Spinal cord (tissue), 10 donors: ENCODE results near the gene B9D1. TPM values are rescaled to one million over a fixed set of nuclear protein-coding genes. Genes with fewer than 3 reads are reported as not detected.
A peak's percentile ranks its signal among the peaks of the same experiment; 100 is the strongest.

Experiments used
- DNase-seq, 6 donors: peaks; one replicate each; pipeline versions ENCODE4 v3.0.0 to v3.0.0-alpha.2; 2013 to 2015; ENCODE audit warnings: low spot score in 6 of 6, low read depth in 4 of 6
- H3K27ac ChIP-seq: one replicate; pipeline ENCODE4 v1.5.1; 2013; ENCODE audit warnings: low read depth, low read length, control low read depth
- H3K27me3 ChIP-seq: one replicate; pipeline ENCODE4 v1.6.1; 2013; ENCODE audit warnings: low read length; ENCODE audit not compliant: control insufficient read depth, insufficient read depth
- H3K36me3 ChIP-seq: one replicate; pipeline ENCODE4 v1.6.1; 2013; ENCODE audit warnings: low read length; ENCODE audit not compliant: control insufficient read depth, insufficient read depth
- H3K4me1 ChIP-seq: one replicate; pipeline ENCODE4 v1.6.1; 2013; ENCODE audit warnings: low read length; ENCODE audit not compliant: control insufficient read depth, insufficient read depth
- H3K4me3 ChIP-seq: one replicate; pipeline ENCODE4 v1.5.1; 2013; ENCODE audit warnings: low read depth, low read length, control low read depth
- H3K9me3 ChIP-seq: one replicate; pipeline ENCODE4 v1.6.1; 2013; ENCODE audit warnings: low read length; ENCODE audit not compliant: control insufficient read depth, insufficient read depth
- WGBS: methylation state at CpG from one replicate; pipeline ENCODE4 v1.1.5; 2013; ENCODE audit warnings: missing lambda C conversion rate; ENCODE audit not compliant: insufficient coverage; 5-methylcytosine and 5-hydroxymethylcytosine counted together
- polyA plus RNA-seq, 2 donors: library from polyadenylated mRNA; unstranded; fragments of 120-200 nt; gene quantifications; one replicate each; pipeline ENCODE4 v1.2.1, GENCODE V29; 2013; ENCODE audit not compliant: insufficient read length in 2 of 2
- total RNA-seq, 2 donors: library from RNA; depleted of rRNA in 1 of 2; stranded (reverse); fragments of 120-200 nt in 1 of 2; fragments of >200 nt in 1 of 2; gene quantifications; one replicate each; pipeline versions ENCODE4 v1.2.3 to v1.2.4, GENCODE V29; 2013 to 2014
- donor health status: healthy.

Gene B9D1
- total and polyA plus RNA-seq, 4 donors: 16.8 to 37.9 (median 31.7) TPM

DNA sequence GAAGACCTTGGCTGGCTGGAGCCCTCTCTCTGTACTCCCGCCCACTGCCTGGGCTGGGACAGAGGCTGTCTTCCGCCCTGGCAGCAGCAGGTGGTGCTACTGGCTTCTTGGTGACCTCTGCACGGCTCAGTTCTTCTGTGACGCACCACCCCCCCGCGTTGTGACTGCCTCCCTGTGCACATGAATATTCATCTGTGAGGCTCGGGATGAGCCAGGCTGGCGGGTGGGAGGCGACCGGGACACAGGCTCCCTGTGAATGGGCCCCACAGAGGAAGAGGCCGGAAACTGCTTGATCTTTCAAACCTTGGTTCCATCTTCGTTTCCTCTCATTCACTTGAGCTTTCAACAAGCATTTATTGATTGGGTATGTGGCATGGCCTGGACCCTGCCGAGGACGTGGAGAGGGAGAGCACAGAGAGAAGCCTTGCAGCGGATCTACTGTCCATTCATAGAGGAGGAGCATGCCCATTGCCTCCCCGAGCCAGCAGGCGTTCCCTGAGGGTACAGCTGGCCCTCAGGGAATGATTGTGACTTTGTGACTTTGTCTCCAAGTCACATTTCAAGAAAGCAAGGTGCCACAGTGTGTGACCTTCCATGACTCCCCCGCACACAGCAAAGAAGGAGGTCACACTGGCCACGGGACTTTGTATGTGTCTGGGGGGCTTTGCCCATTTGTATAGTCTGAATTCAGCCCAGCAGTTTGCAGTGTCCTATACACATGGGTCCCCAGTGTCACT is 45.0 kb downstream of the B9D1 start:
- H3K4me3 ChIP-seq: no peak overlapping the region
- WGBS: 14% methylated on average over 16 of the region's 19 CpGs
- peak overlapping the region; percentile 92 for H3K27ac ChIP-seq
- H3K9me3 ChIP-seq: no peaks in the 10 kb centered on the region
- H3K4me1 ChIP-seq: peaks cover 62% of the 10 kb centered on the region
- no peaks in the 10 kb centered on the region for H3K27me3 ChIP-seq
- peaks cover 53% of the 10 kb centered on the region for H3K36me3 ChIP-seq
- DNase-seq: peak; percentile 58 to 92 (median 77)

DNA sequence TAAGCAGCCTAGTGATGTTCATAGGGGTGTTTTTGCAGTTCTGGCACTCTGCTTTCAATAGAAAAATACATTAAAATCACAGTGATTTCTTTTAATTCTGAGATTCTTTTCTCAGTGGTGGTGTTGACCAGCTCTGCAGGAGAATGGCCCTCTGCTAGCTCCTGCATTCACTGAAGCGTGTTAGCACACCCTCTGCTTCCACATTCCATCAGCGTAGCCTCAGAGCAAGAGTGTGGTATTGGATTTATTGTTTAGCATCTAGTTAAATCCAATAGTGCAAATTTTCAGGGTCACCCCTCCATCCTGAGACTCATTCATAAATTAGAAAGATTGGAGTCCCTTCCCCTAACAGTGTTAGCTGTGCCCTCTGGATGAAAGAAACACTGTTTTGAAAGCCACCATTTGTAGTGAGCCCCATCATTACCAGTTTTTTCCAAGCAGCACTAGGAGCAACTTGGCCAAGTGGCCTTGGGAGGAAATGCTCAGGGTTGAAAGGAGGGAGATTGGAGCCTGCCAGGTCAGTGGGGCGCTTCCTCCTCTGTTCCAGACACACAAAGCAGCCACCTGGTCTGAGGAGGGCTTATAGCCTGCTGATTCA is 45.7 kb downstream of the B9D1 start:
- no peak overlapping the region for H3K4me3 ChIP-seq
- 17% methylated on average over 1 of the region's 3 CpGs for WGBS
- H3K27me3 ChIP-seq: no peaks in the 10 kb centered on the region
- peak in 1 of 6 donors; percentile 33 for DNase-seq
- H3K9me3 ChIP-seq: no peaks in the 10 kb centered on the region
- peaks cover 54% of the 10 kb centered on the region for H3K36me3 ChIP-seq
- peaks cover 68% of the 10 kb centered on the region for H3K4me1 ChIP-seq
- peak overlapping the region; percentile 92 for H3K27ac ChIP-seq

DNA sequence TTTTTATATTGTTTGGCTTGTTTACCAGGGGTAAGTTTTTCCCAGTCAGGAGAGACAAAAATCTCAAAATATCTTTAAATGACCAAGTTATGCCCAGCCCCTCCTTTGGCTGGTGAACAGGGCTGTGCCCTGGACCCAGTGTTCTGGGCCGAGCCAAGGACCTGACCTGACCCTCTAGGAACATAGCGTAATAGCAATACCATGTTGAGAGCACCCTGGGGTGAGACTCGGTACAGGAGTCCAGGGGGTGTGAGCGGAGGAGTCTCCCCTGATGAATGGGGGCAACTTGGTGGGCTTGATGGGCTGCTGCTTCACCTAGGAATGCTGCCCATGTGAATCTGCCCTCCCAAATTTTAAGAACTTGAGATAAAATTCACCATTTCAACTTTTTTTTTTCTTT is 47.4 kb downstream of the B9D1 start:
- Histone ChIP-seq H3K4me1 (peaks cover 69% of the 10 kb centered on the region), H3K27me3 (no peaks in the 10 kb centered on the region), H3K36me3 (peaks cover 47% of the 10 kb centered on the region), H3K27ac (no peak overlapping the region), H3K4me3 (no peak overlapping the region), H3K9me3 (no peaks in the 10 kb centered on the region)
- no peak for DNase-seq
- WGBS: 91% methylated on average over 4 of the region's 4 CpGs

DNA sequence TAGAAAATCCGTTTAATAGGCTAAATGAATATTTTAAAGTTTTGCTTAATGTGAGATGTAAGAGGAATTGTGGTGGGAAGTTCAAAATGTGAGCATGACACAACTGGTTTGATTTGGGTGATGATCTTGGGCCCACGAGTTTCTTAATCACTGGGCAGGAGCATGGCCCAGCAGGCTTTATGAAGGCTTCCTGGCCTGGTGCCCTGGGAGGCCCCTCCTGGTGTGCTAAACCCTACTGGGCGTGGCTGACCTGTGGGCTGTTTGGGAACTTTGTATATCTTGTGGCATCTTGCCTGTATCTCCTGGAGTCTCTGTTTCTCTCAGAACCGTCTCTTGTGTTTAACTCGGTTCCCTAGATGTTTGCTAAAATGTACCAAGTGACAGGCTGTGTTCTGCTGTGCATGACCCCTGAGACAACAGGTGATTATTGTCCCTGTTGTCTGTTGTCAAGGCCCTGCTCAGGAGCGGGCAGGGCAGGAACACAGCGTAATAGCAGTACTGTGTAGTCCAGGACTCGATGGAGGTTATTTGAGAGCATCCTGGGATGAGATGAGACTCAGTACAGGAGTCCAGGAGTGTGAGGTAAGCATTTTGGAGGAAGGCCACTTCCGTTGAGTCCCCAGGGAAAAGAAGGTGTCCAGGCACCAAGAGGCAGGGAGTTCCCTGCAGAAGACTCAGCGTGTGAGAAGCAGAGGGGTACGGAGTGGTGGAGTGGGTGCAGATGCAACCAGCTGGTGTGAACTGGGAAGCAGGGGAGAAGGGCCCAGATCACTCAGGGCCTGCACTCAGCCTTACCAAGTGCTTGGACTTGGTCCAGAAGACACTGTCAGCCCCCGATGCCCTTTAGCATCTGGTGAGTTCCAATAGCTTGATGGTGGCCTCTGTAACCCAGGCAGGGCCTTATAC is 48.5 kb downstream of the B9D1 start:
- Histone ChIP-seq H3K27me3 (no peaks in the 10 kb centered on the region), H3K4me3 (no peak overlapping the region), H3K27ac (no peak overlapping the region), H3K36me3 (peaks cover 47% of the 10 kb centered on the region), H3K4me1 (peaks cover 69% of the 10 kb centered on the region), H3K9me3 (no peaks in the 10 kb centered on the region)
- DNase-seq: no peak
- 79% methylated on average over 12 of the region's 12 CpGs for WGBS

DNA sequence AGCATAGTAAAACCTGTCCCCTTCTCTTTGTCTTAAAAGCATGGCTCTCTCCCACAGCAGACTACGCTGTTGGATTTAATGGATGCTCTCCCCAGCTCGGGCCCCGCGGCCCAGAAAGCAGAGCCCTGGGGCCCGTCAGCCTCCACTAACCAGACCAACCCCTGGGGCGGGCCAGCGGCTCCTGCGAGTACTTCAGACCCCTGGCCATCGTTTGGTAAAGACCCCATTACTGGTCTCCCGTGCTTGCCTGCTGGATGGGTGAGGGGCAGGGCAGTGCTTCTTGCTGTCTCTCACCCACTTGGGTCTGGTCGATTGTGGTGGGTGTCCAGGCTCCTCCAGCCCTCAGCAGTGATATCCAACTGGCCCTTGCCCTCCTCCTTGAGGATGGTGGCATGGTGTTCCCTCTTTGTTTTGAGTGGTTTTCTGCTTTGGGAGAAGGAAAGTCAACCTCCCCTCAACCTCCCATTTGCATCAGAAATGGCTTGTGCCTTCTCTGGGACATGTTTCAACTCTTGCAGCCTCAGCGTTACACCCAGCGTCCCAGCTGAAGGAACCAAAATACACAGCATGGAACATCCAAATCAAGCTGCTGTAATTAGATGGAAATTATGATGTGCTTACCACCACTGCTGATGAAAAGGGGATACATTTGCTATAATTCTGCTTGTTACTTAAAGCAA is 49.3 kb downstream of the B9D1 start:
- Histone ChIP-seq H3K4me3 (no peak overlapping the region), H3K9me3 (no peaks in the 10 kb centered on the region), H3K27me3 (no peaks in the 10 kb centered on the region), H3K36me3 (peaks cover 50% of the 10 kb centered on the region), H3K27ac (no peak overlapping the region), H3K4me1 (peaks cover 68% of the 10 kb centered on the region)
- no CpG with 5 or more reads among the region's 13 CpGs for WGBS
- DNase-seq: no peak

DNA sequence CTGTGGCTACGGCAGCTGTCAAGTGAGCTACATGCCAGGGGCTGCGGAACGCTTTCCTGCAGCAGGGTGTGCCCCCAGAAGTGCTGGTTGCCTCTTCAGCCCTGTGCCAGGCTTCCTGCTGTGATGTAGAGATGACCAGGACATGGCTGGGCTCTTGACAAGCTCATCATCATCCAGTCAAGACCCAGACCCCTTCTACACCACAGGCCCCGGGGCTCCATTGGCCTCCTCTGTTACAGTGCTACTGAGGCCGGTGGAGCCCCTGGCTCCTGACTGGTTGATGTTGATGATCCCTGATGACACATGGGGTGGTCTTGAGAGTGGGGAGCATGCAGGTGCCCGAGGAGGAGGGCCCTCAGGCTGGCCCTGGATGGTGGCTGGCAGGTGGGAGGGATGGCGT is 50.1 kb downstream of the B9D1 start:
- H3K4me3 ChIP-seq: no peak overlapping the region
- peaks cover 67% of the 10 kb centered on the region for H3K4me1 ChIP-seq
- no peaks in the 10 kb centered on the region for H3K9me3 ChIP-seq
- peaks cover 47% of the 10 kb centered on the region for H3K36me3 ChIP-seq
- DNase-seq: no peak
- H3K27ac ChIP-seq: peak overlapping the region; percentile 40
- H3K27me3 ChIP-seq: no peaks in the 10 kb centered on the region
- WGBS: 97% methylated on average over 7 of the region's 7 CpGs

DNA sequence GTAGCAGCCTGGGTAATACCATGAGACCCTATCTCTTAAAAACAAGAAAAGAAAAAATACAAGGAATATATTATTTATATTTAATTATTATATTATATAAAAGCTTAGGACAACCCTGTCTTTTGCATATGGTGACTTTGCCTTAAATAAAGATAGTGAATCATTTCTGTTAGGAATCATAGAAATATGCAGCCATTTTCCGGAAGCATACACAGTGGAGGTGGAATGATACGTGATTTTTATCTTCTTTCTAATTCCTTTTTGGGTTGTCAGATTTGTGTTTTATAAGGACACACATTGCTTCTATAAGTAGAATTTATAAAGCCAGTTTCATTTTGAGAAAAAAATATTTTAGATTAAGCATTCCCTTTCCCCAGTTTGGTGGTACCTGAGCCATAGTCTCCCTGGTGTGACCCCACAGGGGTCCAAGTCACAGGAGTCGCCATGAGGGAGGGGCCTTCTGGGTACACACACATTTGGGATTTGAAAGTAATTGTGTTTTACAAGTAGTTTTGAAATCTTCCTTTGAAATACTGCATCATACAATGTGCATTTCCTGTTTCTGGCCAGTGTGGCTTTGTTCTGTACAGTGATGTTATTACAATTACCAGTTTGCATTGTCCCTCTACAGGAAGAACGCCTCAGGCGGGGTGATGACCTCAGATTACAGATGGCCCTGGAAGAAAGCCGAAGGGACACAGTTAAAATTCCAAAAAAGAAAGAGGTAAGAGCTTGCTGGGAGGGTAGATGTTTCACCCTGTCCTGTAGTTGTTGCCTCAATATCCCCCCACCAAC is 50.9 kb downstream of the B9D1 start:
- WGBS: no CpG with 5 or more reads among the region's 6 CpGs
- H3K36me3 ChIP-seq: peaks cover 47% of the 10 kb centered on the region

DNA sequence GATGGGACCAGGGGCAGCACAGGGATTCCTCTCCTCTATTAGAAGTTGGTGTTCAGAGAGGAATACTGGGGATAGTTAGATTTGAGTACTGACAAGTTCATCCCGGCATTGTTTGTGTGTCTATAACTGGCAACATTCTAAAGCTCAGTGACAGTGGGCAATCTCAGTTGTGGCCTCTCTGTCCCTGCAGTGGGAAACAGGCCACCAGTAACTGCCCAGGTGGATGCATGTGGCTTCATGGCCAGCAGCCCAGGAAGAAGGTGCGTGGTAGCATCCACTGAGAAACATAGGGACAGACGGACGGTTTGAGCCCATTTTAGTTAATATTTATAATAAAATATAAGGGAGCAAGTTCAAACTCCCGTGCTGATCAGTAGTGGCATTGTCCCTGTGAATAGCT is 51.5 kb downstream of the B9D1 start:
- 90% methylated on average over 1 of the region's 5 CpGs for WGBS
- H3K9me3 ChIP-seq: no peaks in the 10 kb centered on the region
- peaks cover 65% of the 10 kb centered on the region for H3K4me1 ChIP-seq
- no peak overlapping the region for H3K27ac ChIP-seq
- no peak for DNase-seq
- H3K27me3 ChIP-seq: no peaks in the 10 kb centered on the region
- no peak overlapping the region for H3K4me3 ChIP-seq
- H3K36me3 ChIP-seq: peaks cover 47% of the 10 kb centered on the region

More for the DNA sequence above, 50.9 kb downstream of the B9D1 start:
- H3K27me3 ChIP-seq: no peaks in the 10 kb centered on the region
- DNase-seq: no peak
- peak overlapping the region; percentile 40 for H3K27ac ChIP-seq
- H3K4me1 ChIP-seq: peaks cover 64% of the 10 kb centered on the region
- no peaks in the 10 kb centered on the region for H3K9me3 ChIP-seq
- H3K4me3 ChIP-seq: no peak overlapping the region

DNA sequence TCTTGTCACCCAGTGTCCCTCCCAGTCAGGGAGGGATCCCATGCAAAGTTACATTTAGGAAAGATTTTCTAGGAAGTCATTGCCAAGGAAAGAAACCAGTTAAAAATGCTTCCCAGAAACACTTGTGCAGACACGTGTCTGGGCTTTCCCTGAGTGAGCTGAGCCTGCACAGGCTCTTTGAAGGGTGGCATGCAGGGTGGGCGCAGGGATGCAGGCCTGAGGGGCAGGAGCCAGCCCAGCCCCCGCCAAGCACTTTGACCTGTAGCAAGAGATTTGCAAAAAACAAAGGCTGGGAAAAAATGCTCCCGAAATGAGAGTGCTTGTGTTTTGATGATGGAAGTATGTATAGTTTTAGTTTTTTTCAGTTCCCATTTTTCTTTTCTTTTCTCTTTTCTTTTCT is 52.4 kb downstream of the B9D1 start:
- no peak overlapping the region for H3K4me3 ChIP-seq
- no peaks in the 10 kb centered on the region for H3K27me3 ChIP-seq
- no peak for DNase-seq
- WGBS: 83% methylated on average over 3 of the region's 4 CpGs
- H3K27ac ChIP-seq: no peak overlapping the region
- peaks cover 43% of the 10 kb centered on the region for H3K36me3 ChIP-seq
- no peaks in the 10 kb centered on the region for H3K9me3 ChIP-seq
- H3K4me1 ChIP-seq: peaks cover 68% of the 10 kb centered on the region
